ENCODE measurements around the gene MRAP2.
"Not testable (repeated sequence)": the region's sequence is repeated elsewhere in the genome, so short reads cannot be mapped to it uniquely, and the experiment has no call there.

DNA sequence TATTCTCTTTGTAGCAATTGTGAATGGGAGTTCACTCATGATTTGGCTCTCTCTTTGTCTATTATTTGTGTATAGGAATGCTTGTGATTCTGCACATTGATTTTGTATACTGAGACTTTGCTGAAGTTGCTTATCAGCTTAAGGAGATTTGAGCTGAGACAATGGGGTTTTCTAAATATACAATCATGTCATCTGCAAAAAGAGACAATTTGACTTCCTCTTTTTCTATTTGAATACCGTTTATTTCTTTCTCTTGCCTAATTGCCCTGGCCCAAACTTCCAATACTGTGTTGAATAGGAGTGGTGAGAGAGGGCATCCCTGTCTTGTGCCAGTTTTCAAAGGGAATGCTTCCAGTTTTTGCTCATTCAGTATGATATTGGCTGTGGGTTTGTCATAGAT, 77.8 kb downstream of the MRAP2 start:
- TF ChIP-seq EZH2 (IDR thresholded peaks at IDR 0.05; ENCODE audit: low read length, missing control alignments): not testable (repeated sequence)
- TF ChIP-seq, protein P1, sequence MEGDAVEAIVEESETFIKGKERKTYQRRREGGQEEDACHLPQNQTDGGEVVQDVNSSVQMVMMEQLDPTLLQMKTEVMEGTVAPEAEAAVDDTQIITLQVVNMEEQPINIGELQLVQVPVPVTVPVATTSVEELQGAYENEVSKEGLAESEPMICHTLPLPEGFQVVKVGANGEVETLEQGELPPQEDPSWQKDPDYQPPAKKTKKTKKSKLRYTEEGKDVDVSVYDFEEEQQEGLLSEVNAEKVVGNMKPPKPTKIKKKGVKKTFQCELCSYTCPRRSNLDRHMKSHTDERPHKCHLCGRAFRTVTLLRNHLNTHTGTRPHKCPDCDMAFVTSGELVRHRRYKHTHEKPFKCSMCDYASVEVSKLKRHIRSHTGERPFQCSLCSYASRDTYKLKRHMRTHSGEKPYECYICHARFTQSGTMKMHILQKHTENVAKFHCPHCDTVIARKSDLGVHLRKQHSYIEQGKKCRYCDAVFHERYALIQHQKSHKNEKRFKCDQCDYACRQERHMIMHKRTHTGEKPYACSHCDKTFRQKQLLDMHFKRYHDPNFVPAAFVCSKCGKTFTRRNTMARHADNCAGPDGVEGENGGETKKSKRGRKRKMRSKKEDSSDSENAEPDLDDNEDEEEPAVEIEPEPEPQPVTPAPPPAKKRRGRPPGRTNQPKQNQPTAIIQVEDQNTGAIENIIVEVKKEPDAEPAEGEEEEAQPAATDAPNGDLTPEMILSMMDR (conservative IDR thresholded peaks at IDR 0.05 in 1 of 2, IDR thresholded peaks at IDR 0.05 in 1 of 2; ENCODE audit: low read depth in 1 of 2, low read length in 2 of 2): not testable (repeated sequence)
